Activated T-cell treated with anti-CD3 and anti-CD28 coated beads for 4 hours (primary cell): Measurements from ENCODE around the gene NRARP.

Source experiments
- DNase-seq: peaks from one replicate; pipeline ENCODE4 v3.0.0-alpha.2; 2020

NRARP gene

GRCh38 chr9:137310189-137311052, 8.3 kb upstream of the NRARP start:
- DNase-seq, result no peak

- DNase-seq, result no peak
Measured at GRCh38 chr9:137309368-137310188, 7.5 kb upstream of the NRARP start.

GRCh38 chr9:137308057-137308619, 6.1 kb upstream of the NRARP start:
- no peak for DNase-seq

- no peak for DNase-seq
Measured at GRCh38 chr9:137307255-137308056, 5.4 kb upstream of the NRARP start.

GRCh38 chr9:137306850-137307254, 4.8 kb upstream of the NRARP start:
- DNase-seq, result no peak

GRCh38 chr9:137306066-137306849, 4.2 kb upstream of the NRARP start:
- no peak for DNase-seq

GRCh38 chr9:137305798-137306065, 3.7 kb upstream of the NRARP start:
- DNase-seq, result no peak

- DNase-seq, result no peak
Measured at GRCh38 chr9:137305060-137305797, 3.2 kb upstream of the NRARP start.

GRCh38 chr9:137304383-137305059, 2.5 kb upstream of the NRARP start:
- DNase-seq, result no peak

- DNase-seq, result no peak
Measured at GRCh38 chr9:137303893-137304382, 1.9 kb upstream of the NRARP start.

GRCh38 chr9:137303151-137303892, 1.3 kb upstream of the NRARP start:
- DNase-seq, result no peak

GRCh38 chr9:137302449-137303150, 529 bp upstream of the NRARP start:
- no peak for DNase-seq

GRCh38 chr9:137301081-137301947, 757 bp downstream of the NRARP start:
- DNase-seq, result no peak

- no peak for DNase-seq
Measured at GRCh38 chr9:137300567-137301080, 1.4 kb downstream of the NRARP start.

GRCh38 chr9:137299938-137300337, 2.1 kb downstream of the NRARP start:
- no peak for DNase-seq

GRCh38 chr9:137299203-137299565, 2.9 kb downstream of the NRARP start:
- no peak for DNase-seq

- DNase-seq, result no peak
Measured at GRCh38 chr9:137298401-137299202, 3.5 kb downstream of the NRARP start.
